B cell (primary cell): ENCODE data around the gene XAGE2. TPM values are rescaled to one million over a fixed set of nuclear protein-coding genes. Genes with fewer than 3 reads are reported as not detected.

Experiments used
- ATAC-seq: fragments of 200-7000 bp; cut with Tn5 transposase; one replicate; pipeline ENCODE4 v1.10.0; 2021; ENCODE audit warnings: low read depth, mild to moderate bottlenecking, moderate number of reproducible peaks, moderate library complexity
- CTCF ChIA-PET: fragments of 350-600 bp; sonication (Branson Sonifier 250); formaldehyde crosslinking; loops from one replicate; lab custom pipeline; 2021; ENCODE audit warnings: antibody characterized with exemption, inconsistent platforms; lab: Charles Lee
- POLR2A ChIA-PET: fragments of 350-600 bp; sonication (Branson Sonifier 250); formaldehyde crosslinking; loops from one replicate; lab custom pipeline; 2021; ENCODE audit warnings: antibody characterized with exemption; lab: Charles Lee
- DNase-seq: peaks from one replicate; pipeline ENCODE4 v3.0.0; 2013
- H2AFZ ChIP-seq: 2 replicates; pipeline ENCODE4 v1.6.1; 2012; ENCODE audit warnings: mild to moderate bottlenecking, low read depth, low read length; ENCODE audit not compliant: insufficient read depth, poor library complexity, severe bottlenecking
- H3K27ac ChIP-seq, 2 donors: 1 replicate in 1 of 2; 2 replicates in 1 of 2; pipeline ENCODE4 v1.5.1; 2012 to 2013; ENCODE audit warnings: low read length in 2 of 2, mild to moderate bottlenecking in 2 of 2, moderate library complexity in 1 of 2
- H3K27me3 ChIP-seq, 4 experiments: fragments of 200-600 bp in 1 of 4; sonication (generic) in 1 of 4; replicated peaks in 1 of 4; 1 replicate in 2 of 4; 2 replicates in 2 of 4; pipeline versions ENCODE4 v1.6.1 to v1.7.0; 2013 to 2016; ENCODE audit warnings: low read length in 3 of 4, mild to moderate bottlenecking in 2 of 4, mixed read lengths in 1 of 4, moderate library complexity in 1 of 4; ENCODE audit not compliant: insufficient read depth in 4 of 4, control insufficient read depth in 3 of 4; ENCODE audit errors: control extremely low read depth in 1 of 4
- H3K36me3 ChIP-seq, 2 experiments: replicated peaks in 1 of 2; 1 replicate in 1 of 2; 2 replicates in 1 of 2; pipeline versions ENCODE4 v1.6.1 to v1.7.1; 2013; ENCODE audit warnings: low read length in 1 of 2; ENCODE audit not compliant: insufficient read depth in 2 of 2, control insufficient read depth in 1 of 2; ENCODE audit errors: control extremely low read depth in 1 of 2, extremely low read depth in 1 of 2
- H3K4me1 ChIP-seq, 2 donors: fragments of 200-600 bp in 1 of 2; sonication (generic) in 1 of 2; 1 replicate in 1 of 2; 2 replicates in 1 of 2; pipeline versions ENCODE4 v1.5.1 to v1.6.1; 2013 to 2017; ENCODE audit warnings: low read length in 2 of 2; ENCODE audit not compliant: control insufficient read depth in 2 of 2, insufficient read depth in 2 of 2
- H3K4me2 ChIP-seq: replicated peaks from 2 replicates; pipeline ENCODE3; 2012; ENCODE audit warnings: mild to moderate bottlenecking, low read depth, low read length; ENCODE audit not compliant: poor library complexity, severe bottlenecking
- H3K4me3 ChIP-seq, 5 experiments: fragments of 200-600 bp in 1 of 5; sonication (generic) in 1 of 5; 1 replicate in 3 of 5; 2 replicates in 2 of 5; pipeline versions ENCODE4 v1.5.1 to v1.7.0; 2011 to 2016; ENCODE audit warnings: low read length in 4 of 5, mild to moderate bottlenecking in 4 of 5, low read depth in 2 of 5, control low read depth in 1 of 5, moderate library complexity in 1 of 5; ENCODE audit not compliant: insufficient read depth in 1 of 5; ENCODE audit errors: control extremely low read depth in 1 of 5, extremely low read depth in 1 of 5
- H3K79me2 ChIP-seq: fragments of 200-600 bp; sonication (generic); one replicate; pipeline ENCODE4 v1.6.0; 2016; ENCODE audit warnings: low read length; ENCODE audit not compliant: control insufficient read depth, insufficient read depth
- H3K9ac ChIP-seq: fragments of 200-600 bp; sonication (generic); 2 replicates; pipeline ENCODE4 v1.6.1; 2017; ENCODE audit warnings: mild to moderate bottlenecking, low read length, moderate library complexity
- H3K9me3 ChIP-seq, 3 donors: one replicate each; pipeline versions ENCODE4 v1.6.1 to v1.7.1; 2013; ENCODE audit warnings: low read length in 2 of 3; ENCODE audit not compliant: control insufficient read depth in 2 of 3, insufficient read depth in 1 of 3; ENCODE audit errors: control extremely low read depth in 1 of 3
- H4K20me1 ChIP-seq: 2 replicates; pipeline ENCODE4 v1.6.0; 2012; ENCODE audit warnings: mild to moderate bottlenecking, low read length; ENCODE audit not compliant: insufficient read depth, control insufficient read depth, poor library complexity, severe bottlenecking
- H3K27ac Mint-ChIP-seq: one replicate; pipeline ENCODE4 v1.8.0; 2021; ENCODE audit warnings: mixed read lengths
- H3K27me3 Mint-ChIP-seq: one replicate; pipeline ENCODE4 v1.8.0; 2021; ENCODE audit warnings: mixed read lengths
- H3K4me1 Mint-ChIP-seq: one replicate; pipeline ENCODE4 v1.8.0; 2021; ENCODE audit warnings: mixed read lengths
- H3K4me3 Mint-ChIP-seq: one replicate; pipeline ENCODE4 v1.8.0; 2021; ENCODE audit warnings: mixed read lengths
- H3K9me3 Mint-ChIP-seq: one replicate; pipeline ENCODE4 v1.8.0; 2022; ENCODE audit warnings: mixed read lengths; ENCODE audit not compliant: insufficient read depth
- EZH2 ChIP-seq: IDR thresholded peaks from 2 replicates; pipeline ENCODE4 v1.6.1; 2012; ENCODE audit warnings: borderline replicate concordance, low read depth, mild to moderate bottlenecking, moderate library complexity, low read length; ENCODE audit not compliant: insufficient read depth, poor library complexity, severe bottlenecking
- WGBS: methylation state at CpG from one replicate; pipeline ENCODE4 v1.1.5; 2013; ENCODE audit warnings: missing lambda C conversion rate; ENCODE audit not compliant: insufficient coverage; 5-methylcytosine and 5-hydroxymethylcytosine counted together
- intact Hi-C: fragments of 100-400 bp; cut with micrococcal nuclease; formaldehyde crosslinking; loops from one replicate; pipeline ENCODE4 v1.10.0; 2022
- polyA plus RNA-seq: library from polyadenylated mRNA; depleted of rRNA; stranded (reverse); fragments of >200 nt; gene quantifications from 2 replicates; pipeline ENCODE4 v1.2.3, GENCODE V29; 2012
- total RNA-seq, 2 donors: library from RNA; stranded (reverse); fragments of 120-200 nt in 1 of 2; gene quantifications; 1 replicate in 1 of 2; 2 replicates in 1 of 2; pipeline versions ENCODE4 v1.2.3 to v1.2.4, GENCODE V29; 2013 to 2022
- TF ChIP-seq, protein P1 (sequence below): fragments of 200-600 bp; IDR thresholded peaks from one replicate; pipeline ENCODE4 v1.8.0; 2022; ENCODE audit warnings: antibody characterized with exemption, mild to moderate bottlenecking

Gene XAGE2
- total and polyA plus RNA-seq, 2 donors (not counting 1 experiment from before 2014, with no cell fraction given): not detected

- no peaks in the 10 kb centered on the region for H3K27me3 Mint-ChIP-seq
- Histone ChIP-seq H3K27ac (no peak overlapping the region), H3K4me1 (no peaks in the 10 kb centered on the region), H3K9me3 (no peaks in the 10 kb centered on the region), H3K4me3 (no peak overlapping the region), H3K4me2 (no peak overlapping the region), H3K36me3 (no peaks in the 10 kb centered on the region), H2AFZ (no peak overlapping the region), H4K20me1 (no peaks in the 10 kb centered on the region), H3K79me2 (no peaks in the 10 kb centered on the region), H3K9ac (no peak overlapping the region), H3K27me3 (peaks cover 0 to 4% (median 0%) of the 10 kb centered on the region in 4 experiments)
- no peak overlapping the region for H3K27ac Mint-ChIP-seq
- no peak overlapping the region for H3K4me3 Mint-ChIP-seq
- TF ChIP-seq, protein P1, sequence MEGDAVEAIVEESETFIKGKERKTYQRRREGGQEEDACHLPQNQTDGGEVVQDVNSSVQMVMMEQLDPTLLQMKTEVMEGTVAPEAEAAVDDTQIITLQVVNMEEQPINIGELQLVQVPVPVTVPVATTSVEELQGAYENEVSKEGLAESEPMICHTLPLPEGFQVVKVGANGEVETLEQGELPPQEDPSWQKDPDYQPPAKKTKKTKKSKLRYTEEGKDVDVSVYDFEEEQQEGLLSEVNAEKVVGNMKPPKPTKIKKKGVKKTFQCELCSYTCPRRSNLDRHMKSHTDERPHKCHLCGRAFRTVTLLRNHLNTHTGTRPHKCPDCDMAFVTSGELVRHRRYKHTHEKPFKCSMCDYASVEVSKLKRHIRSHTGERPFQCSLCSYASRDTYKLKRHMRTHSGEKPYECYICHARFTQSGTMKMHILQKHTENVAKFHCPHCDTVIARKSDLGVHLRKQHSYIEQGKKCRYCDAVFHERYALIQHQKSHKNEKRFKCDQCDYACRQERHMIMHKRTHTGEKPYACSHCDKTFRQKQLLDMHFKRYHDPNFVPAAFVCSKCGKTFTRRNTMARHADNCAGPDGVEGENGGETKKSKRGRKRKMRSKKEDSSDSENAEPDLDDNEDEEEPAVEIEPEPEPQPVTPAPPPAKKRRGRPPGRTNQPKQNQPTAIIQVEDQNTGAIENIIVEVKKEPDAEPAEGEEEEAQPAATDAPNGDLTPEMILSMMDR: no peak
- no peak for TF ChIP-seq EZH2
- intact Hi-C loops: no loop called here
- DNase-seq (no peak), ATAC-seq (no peak)
- ChIA-PET CTCF (no interaction called here), POLR2A (no interaction called here)
- no CpG with 5 or more reads among the region's 7 CpGs for WGBS
- H3K9me3 Mint-ChIP-seq: no peaks in the 10 kb centered on the region
- no peaks in the 10 kb centered on the region for H3K4me1 Mint-ChIP-seq
Measured at GRCh38 chrX:52359614-52360232, 9.1 kb upstream of the XAGE2 start.

GRCh38 chrX:52361941-52362340, 6.9 kb upstream of the XAGE2 start:
- Histone ChIP-seq H3K4me3 (no peak overlapping the region), H3K4me1 (no peaks in the 10 kb centered on the region), H3K4me2 (no peak overlapping the region), H4K20me1 (no peaks in the 10 kb centered on the region), H3K9me3 (no peaks in the 10 kb centered on the region), H2AFZ (no peak overlapping the region), H3K27me3 (peaks cover 0 to 9% (median 0%) of the 10 kb centered on the region in 4 experiments), H3K27ac (no peak overlapping the region), H3K9ac (no peak overlapping the region), H3K36me3 (no peaks in the 10 kb centered on the region), H3K79me2 (no peaks in the 10 kb centered on the region)
- intact Hi-C loops: no loop called here
- no peak for ATAC-seq
- Mint-ChIP-seq H3K27ac (no peak overlapping the region), H3K27me3 (no peaks in the 10 kb centered on the region), H3K9me3 (no peaks in the 10 kb centered on the region), H3K4me3 (no peak overlapping the region), H3K4me1 (no peaks in the 10 kb centered on the region)
- no CpG with 5 or more reads among the region's 8 CpGs for WGBS
- no peak for DNase-seq
- ChIA-PET POLR2A (no interaction called here), CTCF (no interaction called here)
- TF ChIP-seq EZH2: no peak
- TF ChIP-seq, protein P1: no peak
